Stimulated activated CD8-positive, alpha-beta memory T cell treated with anti-CD3 and anti-CD28 coated beads, Interleukin-12 subunit alpha, Interleukin-12 subunit beta, amount 100 ng/mL, for 1 hour (primary cell): Measurements from ENCODE around the gene PODN.

ENCODE experiments used
- DNase-seq: peaks from one replicate; pipeline ENCODE4 v3.0.0-alpha.2; 2020; ENCODE audit warnings: low read depth

The PODN gene

DNA sequence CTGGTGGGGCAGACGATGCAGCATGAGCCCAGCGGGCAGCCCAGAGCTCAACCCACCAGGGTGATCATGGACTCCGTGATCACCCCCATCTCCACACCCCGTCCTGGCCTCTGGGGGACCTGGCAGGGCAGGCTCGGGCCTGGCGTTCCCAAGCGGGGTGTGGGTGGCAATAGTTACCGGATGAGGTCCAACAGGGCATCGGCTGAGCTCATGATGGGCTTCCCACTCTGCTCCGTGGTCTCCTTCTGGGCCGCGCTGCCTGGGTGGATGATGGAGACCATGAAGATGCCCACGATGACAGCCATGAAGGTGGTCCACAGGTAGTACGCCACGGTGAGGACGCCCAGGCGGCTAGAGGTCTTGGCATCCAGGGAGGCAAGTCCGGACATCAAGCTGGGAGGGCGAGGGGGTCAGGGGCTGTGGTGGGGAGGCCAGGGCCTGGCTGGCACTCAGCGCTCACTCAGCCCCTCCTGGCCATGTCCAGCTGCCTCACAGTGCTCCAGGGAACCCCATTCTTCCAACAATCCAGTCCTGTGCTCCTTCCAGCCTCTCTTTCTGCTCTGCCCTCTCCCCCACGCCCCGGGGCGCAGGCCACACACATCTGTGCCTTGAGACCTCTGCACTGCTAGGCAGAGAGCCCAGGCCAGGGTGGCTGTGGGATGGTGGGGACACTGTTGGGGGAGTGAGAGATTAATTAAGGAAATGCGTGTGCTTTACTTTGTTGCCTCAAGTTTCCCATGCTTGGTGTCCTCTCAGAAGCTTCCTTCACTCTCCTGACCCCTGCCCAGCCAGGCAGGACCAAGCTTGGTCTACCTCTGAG lies 52.8 kb downstream of the PODN start:
- DNase-seq = no peak

GRCh38 chr1:53115403-53116306 lies 53.6 kb downstream of the PODN start:
- no peak for DNase-seq

DNA sequence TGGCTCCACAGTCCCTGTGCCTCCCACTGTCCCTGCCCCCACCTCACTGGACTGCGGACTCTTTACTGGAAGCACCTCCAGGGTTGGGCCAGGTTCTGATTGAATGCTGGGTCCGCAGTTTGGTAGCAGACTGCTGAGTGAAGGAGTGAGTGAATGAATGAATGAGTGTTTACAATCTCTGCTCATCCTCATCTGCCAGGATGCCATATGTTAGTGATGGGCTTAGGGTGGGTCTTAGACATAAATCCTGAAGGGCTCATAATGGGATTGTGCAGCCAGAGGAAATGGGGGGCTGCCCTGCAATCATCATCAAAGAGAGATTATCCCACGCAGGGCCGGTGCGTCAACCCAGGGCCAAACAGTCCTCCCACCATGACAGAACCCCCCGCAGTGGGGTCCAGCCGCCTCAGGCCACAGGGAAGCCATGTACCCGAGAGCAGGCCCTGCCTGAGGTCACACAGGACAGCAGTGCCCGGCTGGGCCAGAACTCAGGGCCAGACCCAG lies 54.3 kb downstream of the PODN start:
- no peak for DNase-seq

- no peak for DNase-seq
Observed at GRCh38 chr1:53116933-53117600, 55.1 kb downstream of the PODN start.

GRCh38 chr1:53117836-53118235 lies 55.8 kb downstream of the PODN start:
- DNase-seq = no peak

DNA sequence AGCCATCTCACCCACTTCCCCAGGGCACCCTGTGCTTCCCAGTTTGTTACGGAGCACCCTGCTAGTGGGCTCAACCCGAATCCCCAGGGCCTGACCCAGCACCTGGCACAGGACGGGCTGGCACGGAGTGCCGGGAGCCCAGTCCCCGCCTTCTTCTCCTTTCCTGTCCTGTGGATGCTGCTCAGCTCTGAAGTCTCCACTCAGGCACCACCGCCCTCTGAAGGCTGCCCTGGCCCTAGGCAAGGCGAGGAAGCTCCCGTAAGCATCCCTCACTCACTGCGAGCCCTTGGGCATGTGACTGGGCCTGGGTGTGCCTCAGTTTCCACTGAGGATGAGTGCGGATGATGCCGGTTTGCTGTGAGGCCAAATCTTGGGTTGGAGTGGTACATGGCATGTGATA lies 58.6 kb downstream of the PODN start:
- DNase-seq = no peak

DNA sequence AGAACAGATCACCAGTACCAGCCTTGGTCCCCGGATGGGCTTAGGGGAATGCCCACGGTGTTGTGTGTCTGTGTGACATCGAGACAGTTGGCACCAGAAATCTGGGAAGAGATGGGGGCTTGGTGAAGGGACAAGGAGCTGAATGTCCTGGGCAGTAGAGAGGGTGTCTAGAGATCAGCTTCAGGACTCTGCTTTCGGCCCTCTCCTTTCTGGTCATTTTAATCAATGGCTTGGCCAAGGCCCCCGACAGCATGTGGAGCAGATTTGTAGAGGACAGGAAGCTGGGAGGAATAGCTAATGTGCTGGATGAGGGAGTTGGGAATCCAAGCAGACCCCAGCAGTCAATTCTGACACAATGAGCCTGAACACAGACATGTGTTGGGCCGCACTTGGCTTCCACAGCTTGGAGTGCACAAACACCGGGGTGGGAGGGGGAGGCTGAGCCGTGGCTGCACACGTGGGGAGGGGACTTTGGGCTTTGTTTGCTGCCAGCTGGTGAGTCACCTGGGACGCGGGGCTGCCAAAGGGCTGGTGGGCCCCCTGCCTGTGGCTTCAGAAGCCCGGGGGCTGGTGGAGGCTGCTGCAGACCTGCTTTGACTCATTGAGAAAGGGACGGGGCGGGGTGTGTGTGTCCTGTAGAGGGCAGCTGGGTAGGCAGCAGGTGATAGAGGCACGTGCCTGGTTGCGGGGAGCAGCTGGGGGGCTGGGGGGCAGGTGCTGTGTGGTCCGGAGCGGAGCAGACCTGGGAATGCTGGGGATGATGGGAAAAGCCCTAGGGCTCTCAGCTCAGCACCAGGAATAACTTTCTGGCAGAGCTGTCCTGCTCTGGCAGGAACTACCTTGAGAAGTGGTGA lies 59.5 kb downstream of the PODN start:
- no peak for DNase-seq

DNA sequence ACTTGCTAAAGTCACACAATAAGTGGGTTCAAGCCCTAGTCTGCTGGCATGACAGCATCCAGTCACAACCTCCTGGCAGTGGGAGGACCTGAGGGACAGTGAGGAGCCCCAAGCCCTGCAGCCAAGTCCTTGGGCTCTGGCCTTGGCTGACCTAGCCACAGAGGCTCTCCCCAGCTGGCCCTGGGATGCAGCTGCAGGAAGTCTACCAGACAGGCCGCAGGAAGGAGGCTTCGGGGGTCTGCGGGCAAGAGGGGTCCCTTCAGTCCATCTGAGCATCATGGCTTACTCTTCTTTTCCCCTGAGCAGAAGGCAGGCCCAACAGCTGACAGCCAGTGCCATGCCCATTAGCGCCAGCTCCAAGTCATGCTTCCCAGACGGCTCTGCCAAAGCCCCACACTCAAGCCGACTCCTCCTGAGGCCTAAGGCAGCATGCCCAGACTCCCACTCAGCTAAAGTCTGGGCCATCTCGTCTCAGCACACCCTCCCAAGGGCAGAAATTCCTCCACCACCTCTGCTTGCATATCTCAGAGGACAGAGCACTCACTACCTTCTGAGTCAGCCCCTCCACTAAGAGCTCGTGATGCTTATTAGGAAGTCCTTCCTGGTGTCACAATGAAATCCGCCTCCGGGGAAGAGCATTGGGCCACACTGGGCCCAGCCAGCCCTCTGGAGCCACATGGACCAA lies 60.3 kb downstream of the PODN start:
- DNase-seq = no peak

DNA sequence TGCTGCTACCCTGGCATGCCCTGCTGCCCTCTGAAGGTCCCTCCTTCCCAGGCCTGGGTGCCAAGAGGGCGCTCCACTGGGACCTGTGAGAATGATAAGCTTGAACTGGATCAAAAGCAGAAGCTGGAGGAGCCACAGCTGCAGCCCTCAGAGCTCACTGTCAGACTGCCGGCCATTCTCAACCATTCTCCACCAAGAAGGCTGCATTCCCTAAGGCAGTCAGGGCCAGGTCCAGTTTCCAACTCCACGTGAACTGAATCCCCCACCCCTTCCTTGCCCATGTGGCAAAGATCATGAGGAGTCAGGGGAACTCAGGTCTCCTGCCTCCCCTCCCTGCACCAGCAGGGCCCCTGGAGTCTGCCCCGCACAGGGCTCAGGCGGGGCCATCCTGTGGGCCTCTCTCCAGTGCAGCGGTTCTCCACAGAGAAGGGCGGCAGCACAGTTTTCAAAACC lies 61.0 kb downstream of the PODN start:
- no peak for DNase-seq

- DNase-seq = no peak
Observed at GRCh38 chr1:53123453-53124140, 61.6 kb downstream of the PODN start.

DNA sequence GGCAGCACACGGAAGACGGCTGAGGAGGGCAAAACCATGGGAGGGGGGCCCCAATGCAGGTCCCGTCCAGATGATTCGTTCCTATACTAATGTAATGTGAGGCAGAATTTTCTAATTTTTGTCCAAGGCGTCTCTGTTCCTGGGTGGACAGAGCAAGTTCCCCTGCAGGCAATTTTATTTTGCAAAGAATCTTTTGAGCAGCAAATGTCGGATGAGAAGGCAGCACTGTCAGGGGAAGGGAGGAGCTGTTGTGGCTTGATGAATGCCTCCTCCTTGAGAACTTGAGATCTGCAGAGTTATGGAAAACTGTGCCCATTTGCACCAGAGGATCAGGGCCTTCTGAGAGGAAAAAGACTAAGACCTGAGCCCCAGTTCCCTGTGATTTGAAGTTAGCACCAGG lies 63.1 kb downstream of the PODN start:
- no peak for DNase-seq

- DNase-seq = no peak
Observed at GRCh38 chr1:53125623-53126360, 63.8 kb downstream of the PODN start.

GRCh38 chr1:53126495-53126894 lies 64.5 kb downstream of the PODN start:
- no peak for DNase-seq

GRCh38 chr1:53127546-53127945 lies 65.5 kb downstream of the PODN start:
- DNase-seq = no peak

DNA sequence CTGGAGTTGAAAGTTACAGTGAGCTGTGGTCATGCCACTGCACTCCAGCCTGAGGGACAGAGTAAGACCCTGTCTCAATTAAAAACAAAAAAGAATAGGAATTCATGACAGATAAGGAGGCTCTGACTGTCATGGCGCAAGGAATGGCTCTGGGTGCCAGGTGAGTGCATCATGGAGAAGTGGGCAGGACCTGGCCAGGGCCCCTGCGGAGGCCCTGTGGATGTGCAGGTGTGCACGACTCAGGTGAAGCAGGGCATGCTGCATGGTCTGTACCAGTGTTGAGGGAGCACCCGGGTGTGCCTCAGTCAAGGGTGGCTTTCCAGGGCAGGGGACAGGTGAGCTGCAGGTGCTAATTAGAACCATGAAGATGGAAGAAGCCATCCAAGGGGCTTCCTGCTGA lies 66.4 kb downstream of the PODN start:
- DNase-seq = no peak

- no peak for DNase-seq
Observed at GRCh38 chr1:53129891-53130597, 68.0 kb downstream of the PODN start.

- no peak for DNase-seq
Observed at GRCh38 chr1:53130598-53130877, 68.5 kb downstream of the PODN start.

- DNase-seq = no peak
Observed at GRCh38 chr1:53130878-53131589, 69.0 kb downstream of the PODN start.

- DNase-seq = no peak
Observed at GRCh38 chr1:53131590-53131938, 69.6 kb downstream of the PODN start.
